HL-60 (cell line): ENCODE data around the gene C1orf56.

Source experiments
- POLR2AphosphoS5 ChIP-seq: IDR thresholded peaks from 2 replicates; pipeline ENCODE4 v1.6.1; 2012; ENCODE audit warnings: low read depth
- SPI1 ChIP-seq: IDR thresholded peaks from 2 replicates; pipeline ENCODE4 v1.6.1; 2012; ENCODE audit warnings: low read depth, mild to moderate bottlenecking, borderline replicate concordance
- TF ChIP-seq, protein P1 (sequence below): IDR thresholded peaks from one replicate; pipeline ENCODE4 v1.5.1; 2011; ENCODE audit warnings: low read length, control low read depth, inconsistent platforms; ENCODE audit not compliant: insufficient read depth

DNA sequence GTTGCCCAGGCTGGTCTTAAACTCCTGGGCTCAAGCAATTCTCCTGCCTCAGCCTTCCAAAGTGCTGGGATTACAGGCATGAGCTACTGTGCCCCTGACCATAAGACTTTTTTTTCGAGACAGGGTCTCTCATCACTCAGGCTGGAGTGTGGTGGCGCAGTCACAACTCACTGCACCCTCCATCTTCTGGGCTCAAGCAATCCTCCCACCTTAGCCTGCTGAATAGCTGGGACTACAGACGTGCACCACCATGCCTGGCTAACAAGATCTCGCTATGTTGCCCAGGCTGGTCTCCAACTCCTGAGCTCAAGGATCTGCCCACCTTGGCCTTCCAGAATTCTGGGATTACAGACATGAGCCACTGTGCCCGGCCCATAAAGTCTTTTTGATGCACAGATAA, 1.9 kb downstream of the C1orf56 start:
- TF ChIP-seq, protein P1, sequence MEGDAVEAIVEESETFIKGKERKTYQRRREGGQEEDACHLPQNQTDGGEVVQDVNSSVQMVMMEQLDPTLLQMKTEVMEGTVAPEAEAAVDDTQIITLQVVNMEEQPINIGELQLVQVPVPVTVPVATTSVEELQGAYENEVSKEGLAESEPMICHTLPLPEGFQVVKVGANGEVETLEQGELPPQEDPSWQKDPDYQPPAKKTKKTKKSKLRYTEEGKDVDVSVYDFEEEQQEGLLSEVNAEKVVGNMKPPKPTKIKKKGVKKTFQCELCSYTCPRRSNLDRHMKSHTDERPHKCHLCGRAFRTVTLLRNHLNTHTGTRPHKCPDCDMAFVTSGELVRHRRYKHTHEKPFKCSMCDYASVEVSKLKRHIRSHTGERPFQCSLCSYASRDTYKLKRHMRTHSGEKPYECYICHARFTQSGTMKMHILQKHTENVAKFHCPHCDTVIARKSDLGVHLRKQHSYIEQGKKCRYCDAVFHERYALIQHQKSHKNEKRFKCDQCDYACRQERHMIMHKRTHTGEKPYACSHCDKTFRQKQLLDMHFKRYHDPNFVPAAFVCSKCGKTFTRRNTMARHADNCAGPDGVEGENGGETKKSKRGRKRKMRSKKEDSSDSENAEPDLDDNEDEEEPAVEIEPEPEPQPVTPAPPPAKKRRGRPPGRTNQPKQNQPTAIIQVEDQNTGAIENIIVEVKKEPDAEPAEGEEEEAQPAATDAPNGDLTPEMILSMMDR, result no peak
- TF ChIP-seq POLR2AphosphoS5, result no peak
- TF ChIP-seq SPI1, result no peak
